GM19324 (cell line): ENCODE measurements around the gene ANKRD6.
A peak's percentile ranks its signal among the peaks of the same experiment; 100 is the strongest.
"Not testable (repeated sequence)": the region's sequence is repeated elsewhere in the genome, so short reads cannot be mapped to it uniquely, and the experiment has no call there.

Experiments
- ATAC-seq: cut with Tn5 transposase; IDR thresholded peaks from one replicate; pipeline ENCODE4 v1.9.1; 2021; ENCODE audit warnings: mild to moderate bottlenecking, moderate library complexity; ENCODE audit not compliant: unreplicated experiment, low FRiP score

The ANKRD6 gene

DNA sequence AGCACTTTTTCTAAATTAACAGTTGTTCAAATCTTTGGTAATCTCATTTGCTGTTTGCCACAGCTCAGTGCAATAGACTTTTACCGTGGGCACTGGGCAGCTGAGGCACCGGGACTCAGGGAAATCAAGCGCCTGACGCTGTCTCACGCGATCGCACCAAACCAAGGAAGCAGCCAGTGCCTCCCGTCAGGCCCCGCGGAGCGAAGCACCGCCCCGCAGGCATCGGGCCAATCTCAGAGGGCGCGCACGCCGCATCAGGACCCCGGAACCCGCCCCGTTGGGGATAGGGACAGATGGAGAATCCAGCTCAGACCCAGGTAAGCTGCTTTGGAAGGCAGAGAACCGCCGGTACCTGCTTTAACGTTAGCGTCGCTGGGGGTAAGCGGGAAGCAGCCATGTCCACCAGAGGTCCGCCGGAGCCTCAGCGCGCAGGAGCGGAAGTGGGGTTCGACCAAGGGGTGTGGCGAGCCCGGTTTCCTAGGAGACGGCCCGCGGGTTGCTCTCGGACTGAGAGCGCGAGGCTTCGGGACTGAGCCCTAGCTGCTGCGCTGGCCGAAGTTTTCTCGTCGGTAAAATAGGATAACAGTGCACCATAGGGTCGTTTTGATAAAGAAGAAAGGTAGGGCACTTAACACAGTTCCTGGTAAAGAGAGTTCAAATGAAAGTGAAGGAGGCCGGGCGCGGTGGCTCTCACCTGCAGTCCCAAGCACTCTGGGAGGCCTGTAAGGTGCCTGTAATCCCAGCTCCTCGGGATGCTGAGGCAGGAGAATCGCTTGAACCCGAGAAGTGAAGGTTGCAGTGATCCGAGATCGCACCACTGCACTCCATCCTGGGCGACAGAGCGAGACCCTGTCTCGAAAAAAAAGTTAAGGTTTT, 205.6 kb downstream of the ANKRD6 start, which contains the start of gene LYRM2:
Gene LYRM2 (minus strand): TSS at position 428 of the 876 bp plus-strand sequence. CDS start 31 bp downstream, at position 397.
- ATAC-seq = peak; percentile 100

DNA sequence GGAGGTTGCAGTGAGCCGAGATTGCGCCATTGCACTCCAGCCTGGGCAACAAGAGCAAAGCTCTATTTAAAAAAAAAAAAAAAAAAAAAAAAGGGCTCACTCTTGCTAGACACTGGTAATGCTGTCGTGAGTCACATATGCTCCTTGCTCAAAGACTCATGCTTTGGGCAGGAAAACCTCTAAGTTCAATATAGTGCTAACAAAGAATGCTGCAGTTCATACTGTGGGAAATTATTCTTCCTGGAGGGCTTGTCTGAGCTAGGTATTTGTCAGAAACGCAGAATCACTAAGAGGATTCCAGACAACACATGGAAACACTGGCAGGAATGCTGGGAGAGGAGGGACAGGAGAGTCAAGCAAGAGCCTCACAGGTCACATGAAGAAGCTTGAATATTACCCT, 207.9 kb downstream of the ANKRD6 start:
- no peak for ATAC-seq

GRCh38 chr6:89641581-89641980, 208.6 kb downstream of the ANKRD6 start:
- not testable (repeated sequence) for ATAC-seq

DNA sequence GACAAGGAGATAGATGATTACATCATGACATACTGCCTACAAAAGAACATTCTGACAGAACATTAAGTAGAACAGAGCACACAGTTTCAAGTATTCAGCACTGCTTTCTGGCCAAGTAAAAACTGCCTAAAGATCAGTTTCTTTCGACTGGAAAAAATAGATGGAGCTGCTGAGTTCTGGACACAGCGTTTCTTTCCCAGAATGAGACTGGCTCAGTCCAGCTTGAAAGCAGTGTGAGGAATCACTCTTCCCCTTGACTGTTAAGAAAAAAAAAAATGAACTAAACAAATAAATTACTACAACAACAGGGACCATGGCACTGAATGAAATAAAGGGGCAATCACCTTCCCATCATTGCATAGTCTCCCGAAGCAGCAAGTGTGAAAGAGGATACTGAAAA, 210.0 kb downstream of the ANKRD6 start:
- ATAC-seq = no peak

GRCh38 chr6:89643406-89643805, 210.5 kb downstream of the ANKRD6 start:
- ATAC-seq = no peak

- ATAC-seq = no peak
Observed at GRCh38 chr6:89644864-89645263, 211.9 kb downstream of the ANKRD6 start.

GRCh38 chr6:89649682-89650081, 216.7 kb downstream of the ANKRD6 start:
- no peak for ATAC-seq

DNA sequence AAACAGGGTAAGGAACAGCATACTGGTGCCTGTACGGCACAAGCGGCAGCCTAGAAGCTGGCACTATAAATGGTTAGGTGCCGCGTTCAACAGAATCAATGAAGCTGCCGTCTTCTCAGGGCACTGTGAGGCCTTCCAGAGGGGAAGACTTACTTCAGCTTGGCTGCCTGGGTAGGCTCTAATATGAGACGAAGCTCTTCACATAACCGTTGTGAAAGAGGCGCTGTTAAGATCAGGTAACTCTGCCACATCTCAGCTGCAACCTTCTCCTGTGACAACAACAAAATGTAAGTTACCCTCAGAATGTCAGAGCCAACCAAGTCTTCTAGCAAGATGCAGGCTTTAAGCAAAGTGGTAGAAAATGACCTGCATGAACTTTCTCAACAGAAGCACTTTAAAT, 217.6 kb downstream of the ANKRD6 start:
- ATAC-seq = no peak

DNA sequence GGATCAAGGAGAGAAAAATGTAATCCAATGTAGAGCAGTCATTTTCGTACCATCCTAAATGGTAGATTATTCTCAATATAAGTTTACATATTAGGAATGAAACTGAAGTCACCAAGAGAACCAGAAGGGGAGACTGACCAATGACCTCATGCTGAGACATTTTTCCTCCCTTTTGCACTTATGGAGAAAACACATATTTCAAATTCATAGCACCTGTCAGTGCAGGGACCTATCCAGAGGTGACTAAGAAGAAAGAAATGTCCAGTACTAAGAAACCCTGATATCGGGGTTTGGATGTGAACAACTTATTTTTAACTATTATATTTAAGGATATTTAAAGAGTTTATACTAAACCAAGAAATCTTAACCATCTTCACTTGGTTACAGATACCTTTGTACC, 222.2 kb downstream of the ANKRD6 start:
- no peak for ATAC-seq

- ATAC-seq = no peak
Observed at GRCh38 chr6:89657445-89658158, 224.7 kb downstream of the ANKRD6 start.

GRCh38 chr6:89660981-89661380, 228.0 kb downstream of the ANKRD6 start:
- no peak for ATAC-seq

DNA sequence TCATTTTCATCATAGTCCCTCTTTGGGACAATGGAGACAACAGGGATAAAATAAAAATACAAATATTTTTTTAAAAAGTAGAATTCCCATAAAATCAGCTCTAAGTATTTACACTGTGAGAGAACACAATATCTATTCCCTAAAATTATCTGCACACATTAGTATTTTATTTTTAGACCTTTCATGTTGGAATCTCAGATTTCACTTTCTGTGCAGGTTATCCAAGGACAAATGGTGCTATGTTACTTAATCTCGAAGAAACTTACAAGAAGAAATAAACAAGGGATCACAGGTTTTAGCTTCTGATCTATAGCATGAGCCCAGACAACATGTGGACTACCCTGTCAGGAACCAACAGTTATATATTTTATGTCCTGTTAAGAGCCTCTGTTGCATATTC, 228.6 kb downstream of the ANKRD6 start:
- ATAC-seq = no peak

DNA sequence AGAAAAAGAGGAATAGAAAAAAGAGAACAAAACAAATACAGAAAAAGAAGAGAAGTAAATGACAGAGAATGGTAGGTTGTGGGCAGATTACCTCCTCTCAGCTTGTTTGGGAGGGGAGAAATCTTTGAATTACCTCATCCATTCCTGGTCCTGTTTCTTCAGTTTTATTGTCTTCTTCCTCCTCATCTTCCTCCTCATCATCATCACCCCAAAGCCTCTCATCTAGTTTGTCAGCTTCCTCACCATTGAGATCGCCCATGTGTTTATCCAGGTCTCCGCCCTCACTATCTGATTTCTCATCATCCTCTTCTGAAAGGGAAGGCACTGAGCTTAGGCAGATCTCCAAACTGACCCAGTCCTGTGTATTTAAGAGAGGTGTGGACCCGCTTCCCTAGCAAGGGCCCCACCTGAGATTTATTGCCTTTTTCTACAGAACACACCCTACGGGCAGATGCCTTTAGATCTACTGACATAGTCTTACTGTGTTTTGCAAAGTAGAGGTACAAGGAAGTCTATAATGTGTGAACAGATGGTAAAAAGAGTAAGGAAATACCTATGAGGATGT, 229.8 kb downstream of the ANKRD6 start:
- no peak for ATAC-seq

DNA sequence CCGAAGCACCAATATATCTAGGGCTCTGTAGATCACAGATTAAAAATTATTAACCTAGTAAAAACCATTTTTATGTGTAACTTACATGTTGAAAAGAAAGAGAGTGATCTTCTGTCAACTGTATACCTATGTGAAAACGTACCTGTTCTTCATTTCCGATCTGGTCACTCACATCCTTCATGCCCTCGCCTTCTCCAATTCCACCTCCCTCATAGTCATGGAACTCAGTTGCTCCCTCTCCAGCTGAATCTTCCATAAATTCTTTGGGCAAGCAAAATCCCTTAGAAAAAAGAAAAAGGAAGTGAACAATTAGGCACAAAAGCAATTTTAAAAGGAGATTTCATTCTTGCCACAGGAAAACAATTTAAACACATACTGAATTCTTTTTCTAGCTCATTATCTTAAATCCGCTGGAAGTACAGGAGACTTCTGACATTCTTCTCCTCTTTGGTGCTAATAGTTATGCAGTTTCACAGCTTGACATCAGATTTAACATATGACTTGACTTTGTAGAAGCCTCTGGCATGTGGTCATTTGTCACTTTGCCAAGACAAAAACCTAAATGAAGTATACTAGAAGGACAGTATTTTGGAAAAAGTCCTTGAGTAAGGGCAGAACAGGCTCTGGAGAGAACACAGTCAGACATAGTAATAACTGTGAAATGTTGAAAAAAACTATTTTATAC, 235.1 kb downstream of the ANKRD6 start:
- ATAC-seq = no peak

GRCh38 chr6:89669002-89669401, 236.1 kb downstream of the ANKRD6 start:
- no peak for ATAC-seq

DNA sequence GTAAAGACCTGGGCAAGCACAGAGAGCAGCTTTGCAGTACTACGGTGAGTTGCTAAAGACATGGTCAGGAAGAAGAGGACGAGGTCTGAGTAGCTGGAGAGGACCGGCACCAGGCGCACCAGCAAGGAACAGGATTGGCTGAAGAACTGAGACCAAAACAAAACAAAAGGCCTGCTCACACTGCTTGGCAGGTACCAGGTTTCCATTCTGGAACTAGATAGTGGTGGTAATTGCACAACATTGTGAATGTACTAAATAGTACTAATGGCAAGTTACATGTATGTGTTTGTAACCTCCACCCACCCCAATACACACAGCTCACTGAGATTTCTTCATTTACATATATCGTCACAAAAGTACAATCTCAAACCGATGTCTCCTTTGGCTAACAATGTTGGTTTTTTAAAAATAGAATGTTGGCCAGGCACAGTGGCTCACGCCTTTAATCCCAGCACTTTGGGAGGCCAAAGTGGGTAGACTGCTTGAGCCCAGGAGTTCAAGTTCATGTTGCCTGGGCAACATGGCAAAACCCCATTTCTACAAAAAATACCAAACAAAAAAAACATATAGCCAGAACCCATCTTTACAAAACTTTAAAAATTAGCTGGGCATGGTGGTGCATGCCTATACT, 238.1 kb downstream of the ANKRD6 start:
- ATAC-seq = no peak

DNA sequence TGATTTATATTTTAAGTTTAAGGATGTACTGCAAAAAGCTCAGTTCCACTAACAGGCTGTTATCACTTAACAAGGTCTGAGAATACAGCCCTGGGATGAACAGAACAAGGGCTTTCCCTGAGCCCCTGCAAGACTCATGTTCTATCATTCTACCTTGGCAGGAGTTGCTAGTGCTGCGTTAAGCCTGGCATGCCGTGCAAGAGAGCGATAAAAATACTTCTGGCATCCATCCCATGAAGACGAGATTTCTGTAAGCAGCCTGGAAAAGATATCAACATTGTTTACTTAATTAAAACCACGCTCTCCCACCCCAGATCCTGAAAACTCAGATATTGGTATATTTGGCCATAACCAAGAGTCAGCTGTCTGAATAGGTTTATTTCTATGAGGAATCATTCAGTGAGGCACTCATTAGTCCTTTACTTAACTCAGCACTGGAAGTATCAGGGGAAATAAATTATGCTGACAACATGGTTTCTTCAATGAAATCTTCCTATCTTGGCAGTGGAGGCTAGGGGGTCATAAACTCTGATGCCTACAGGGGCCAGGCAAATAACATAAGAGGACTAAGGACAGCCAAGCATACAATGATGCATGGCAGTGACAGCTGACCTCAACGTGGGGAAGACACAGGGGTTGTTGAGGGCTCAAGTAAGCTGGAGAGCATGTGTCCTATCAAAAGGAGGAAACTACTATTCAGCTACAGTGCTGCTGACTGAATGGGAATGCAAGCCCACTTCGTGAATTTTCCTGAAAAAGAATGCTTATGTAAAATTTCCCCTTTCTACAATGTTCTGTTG, 243.2 kb downstream of the ANKRD6 start:
- no peak for ATAC-seq

- no peak for ATAC-seq
Observed at GRCh38 chr6:89678531-89678930, 245.6 kb downstream of the ANKRD6 start.
